BJ (cell line): ENCODE data around the gene SFRP2. TPM values are rescaled to one million over a fixed set of nuclear protein-coding genes. Genes with fewer than 3 reads are reported as not detected.

ENCODE experiments used
- CTCF ChIA-PET: fragments of 350-600 bp; formaldehyde crosslinking; extraction: SDS; loops from one replicate; lab custom pipeline; 2021; ENCODE audit warnings: antibody characterized with exemption, inconsistent platforms; lab: Yijun Ruan, JAX
- POLR2A ChIA-PET: fragments of 300-600 bp; sonication (Branson Sonifier 250); formaldehyde crosslinking; extraction: SDS; loops from one replicate; lab custom pipeline; 2021; ENCODE audit warnings: antibody characterized with exemption; lab: Charles Lee
- DNase-seq: peaks from one replicate; pipeline ENCODE4 v3.0.0-alpha.2; 2011; ENCODE audit warnings: low read depth
- H3K27me3 ChIP-seq: 2 replicates; pipeline ENCODE4 v1.6.0; 2011; ENCODE audit warnings: low read length; ENCODE audit not compliant: control insufficient read depth, insufficient read depth
- H3K36me3 ChIP-seq: 2 replicates; pipeline ENCODE4 v1.5.1; 2011; ENCODE audit warnings: low read length; ENCODE audit not compliant: control insufficient read depth, insufficient read depth
- H3K4me3 ChIP-seq: 2 replicates; pipeline ENCODE4 v1.5.1; 2011; ENCODE audit warnings: low read depth, mild to moderate bottlenecking, control low read depth, low read length
- polyA minus RNA-seq: library from RNA; depleted of rRNA, polyadenylated mRNA; stranded (reverse); fragments of >200 nt; gene quantifications from 2 replicates; pipeline ENCODE4 v1.2.3, GENCODE V29; 2011; rRNA and poly(A)+ RNA removed
- polyA plus RNA-seq: library from polyadenylated mRNA; depleted of rRNA; stranded (reverse); fragments of >200 nt; gene quantifications from 2 replicates; pipeline ENCODE4 v1.2.3, GENCODE V29; 2011; rRNA removed
- TF ChIP-seq, protein P1 (sequence below): IDR thresholded peaks from 2 replicates; pipeline ENCODE4 v1.5.1; 2011; ENCODE audit warnings: low read depth, mild to moderate bottlenecking, control low read depth, inconsistent platforms, low read length, moderate library complexity; ENCODE audit not compliant: insufficient read depth

Gene SFRP2, protein sequence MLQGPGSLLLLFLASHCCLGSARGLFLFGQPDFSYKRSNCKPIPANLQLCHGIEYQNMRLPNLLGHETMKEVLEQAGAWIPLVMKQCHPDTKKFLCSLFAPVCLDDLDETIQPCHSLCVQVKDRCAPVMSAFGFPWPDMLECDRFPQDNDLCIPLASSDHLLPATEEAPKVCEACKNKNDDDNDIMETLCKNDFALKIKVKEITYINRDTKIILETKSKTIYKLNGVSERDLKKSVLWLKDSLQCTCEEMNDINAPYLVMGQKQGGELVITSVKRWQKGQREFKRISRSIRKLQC
- polyA plus RNA-seq (0.05 TPM in 1 of 2 replicates, not detected in the other), polyA minus RNA-seq (0.24 TPM in 1 of 2 replicates, not detected in the other)

DNA sequence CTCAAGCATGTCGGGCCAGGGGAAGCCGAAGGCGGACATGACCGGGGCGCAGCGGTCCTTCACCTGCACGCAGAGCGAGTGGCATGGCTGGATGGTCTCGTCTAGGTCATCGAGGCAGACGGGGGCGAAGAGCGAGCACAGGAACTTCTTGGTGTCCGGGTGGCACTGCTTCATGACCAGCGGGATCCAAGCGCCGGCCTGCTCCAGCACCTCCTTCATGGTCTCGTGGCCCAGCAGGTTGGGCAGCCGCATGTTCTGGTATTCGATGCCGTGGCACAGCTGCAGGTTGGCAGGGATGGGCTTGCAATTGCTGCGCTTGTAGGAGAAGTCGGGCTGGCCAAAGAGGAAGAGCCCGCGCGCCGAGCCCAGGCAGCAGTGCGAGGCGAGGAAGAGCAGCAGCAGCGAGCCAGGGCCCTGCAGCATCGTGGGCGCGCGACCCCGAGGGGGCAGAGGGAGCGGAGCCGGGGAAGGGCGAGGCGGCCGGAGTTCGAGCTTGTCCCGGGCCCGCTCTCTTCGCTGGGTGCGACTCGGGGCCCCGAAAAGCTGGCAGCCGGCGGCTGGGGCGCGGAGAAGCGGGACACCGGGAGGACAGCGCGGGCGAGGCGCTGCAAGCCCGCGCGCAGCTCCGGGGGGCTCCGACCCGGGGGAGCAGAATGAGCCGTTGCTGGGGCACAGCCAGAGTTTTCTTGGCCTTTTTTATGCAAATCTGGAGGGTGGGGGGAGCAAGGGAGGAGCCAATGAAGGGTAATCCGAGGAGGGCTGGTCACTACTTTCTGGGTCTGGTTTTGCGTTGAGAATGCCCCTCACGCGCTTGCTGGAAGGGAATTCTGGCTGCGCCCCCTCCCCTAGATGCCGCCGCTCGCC is at the start of gene SFRP2:
Gene SFRP2, minus strand, starts transcription at position 671 of the 864 bp plus-strand sequence. Its CDS starts 248 bp downstream, at position 423.
- Histone ChIP-seq H3K36me3 (no peaks in the 10 kb centered on the region), H3K4me3 (no peak within 1 kb of the TSS), H3K27me3 (peaks cover 48% of the 10 kb centered on the region)
- CTCF ChIA-PET: interaction anchor here (1.0 kb wide), 1 partner anchor 519 kb away, joined by 3 read pairs; no protein-coding TSS in a partner anchor
- POLR2A ChIA-PET: no interaction called here
- TF ChIP-seq, protein P1, sequence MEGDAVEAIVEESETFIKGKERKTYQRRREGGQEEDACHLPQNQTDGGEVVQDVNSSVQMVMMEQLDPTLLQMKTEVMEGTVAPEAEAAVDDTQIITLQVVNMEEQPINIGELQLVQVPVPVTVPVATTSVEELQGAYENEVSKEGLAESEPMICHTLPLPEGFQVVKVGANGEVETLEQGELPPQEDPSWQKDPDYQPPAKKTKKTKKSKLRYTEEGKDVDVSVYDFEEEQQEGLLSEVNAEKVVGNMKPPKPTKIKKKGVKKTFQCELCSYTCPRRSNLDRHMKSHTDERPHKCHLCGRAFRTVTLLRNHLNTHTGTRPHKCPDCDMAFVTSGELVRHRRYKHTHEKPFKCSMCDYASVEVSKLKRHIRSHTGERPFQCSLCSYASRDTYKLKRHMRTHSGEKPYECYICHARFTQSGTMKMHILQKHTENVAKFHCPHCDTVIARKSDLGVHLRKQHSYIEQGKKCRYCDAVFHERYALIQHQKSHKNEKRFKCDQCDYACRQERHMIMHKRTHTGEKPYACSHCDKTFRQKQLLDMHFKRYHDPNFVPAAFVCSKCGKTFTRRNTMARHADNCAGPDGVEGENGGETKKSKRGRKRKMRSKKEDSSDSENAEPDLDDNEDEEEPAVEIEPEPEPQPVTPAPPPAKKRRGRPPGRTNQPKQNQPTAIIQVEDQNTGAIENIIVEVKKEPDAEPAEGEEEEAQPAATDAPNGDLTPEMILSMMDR: no peak
- no peak for DNase-seq

DNA sequence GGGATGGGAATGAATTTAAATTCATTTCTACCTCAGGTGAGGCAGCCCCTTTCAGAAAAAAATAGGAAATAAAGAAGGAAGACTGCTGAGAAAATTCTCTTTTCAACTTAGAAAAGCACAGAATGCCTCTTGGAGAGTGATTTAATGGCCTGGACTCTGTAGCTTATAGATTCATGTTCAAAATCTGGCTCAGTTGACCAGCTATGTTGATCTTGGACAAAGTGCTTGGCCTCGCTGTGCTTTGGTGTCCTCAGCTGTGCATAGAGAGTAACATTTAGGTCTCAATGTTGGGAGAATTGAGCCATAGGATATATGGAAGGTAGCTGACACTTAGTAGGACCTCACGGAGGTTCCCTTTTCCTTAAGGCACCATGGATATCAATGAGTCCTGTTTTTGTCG is 49.7 kb upstream of the SFRP2 start:
- ChIA-PET POLR2A (no interaction called here), CTCF (no interaction called here)
- TF ChIP-seq, protein P1: no peak

DNA sequence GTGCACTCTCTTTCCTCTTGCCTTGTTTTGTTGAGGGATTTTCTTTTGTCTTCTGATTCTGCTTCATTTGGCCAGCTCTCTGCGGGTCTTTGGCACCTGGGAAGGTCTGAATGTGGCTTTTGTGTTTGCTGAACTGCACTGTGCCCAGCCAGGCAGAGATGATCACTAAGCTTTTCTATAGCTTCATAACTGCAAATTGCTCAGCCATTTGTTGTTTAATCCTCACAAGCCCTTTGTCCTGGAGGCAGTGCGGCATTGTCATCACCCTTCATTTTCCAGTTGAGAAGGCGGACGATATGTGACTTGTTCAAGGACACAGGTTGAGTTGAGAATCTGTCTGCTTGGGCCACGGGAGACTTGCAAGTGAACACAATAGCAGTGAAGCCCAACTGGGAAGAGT is 46.0 kb upstream of the SFRP2 start:
- no peaks in the 10 kb centered on the region for H3K36me3 ChIP-seq
- H3K27me3 ChIP-seq: no peaks in the 10 kb centered on the region
- ChIA-PET POLR2A (no interaction called here), CTCF (no interaction called here)
- DNase-seq: no peak
- no peak overlapping the region for H3K4me3 ChIP-seq
- TF ChIP-seq, protein P1: no peak

More for the DNA sequence above, 49.7 kb upstream of the SFRP2 start:
- H3K27me3 ChIP-seq: no peaks in the 10 kb centered on the region
- H3K36me3 ChIP-seq: no peaks in the 10 kb centered on the region
- H3K4me3 ChIP-seq: no peak overlapping the region
- no peak for DNase-seq

DNA sequence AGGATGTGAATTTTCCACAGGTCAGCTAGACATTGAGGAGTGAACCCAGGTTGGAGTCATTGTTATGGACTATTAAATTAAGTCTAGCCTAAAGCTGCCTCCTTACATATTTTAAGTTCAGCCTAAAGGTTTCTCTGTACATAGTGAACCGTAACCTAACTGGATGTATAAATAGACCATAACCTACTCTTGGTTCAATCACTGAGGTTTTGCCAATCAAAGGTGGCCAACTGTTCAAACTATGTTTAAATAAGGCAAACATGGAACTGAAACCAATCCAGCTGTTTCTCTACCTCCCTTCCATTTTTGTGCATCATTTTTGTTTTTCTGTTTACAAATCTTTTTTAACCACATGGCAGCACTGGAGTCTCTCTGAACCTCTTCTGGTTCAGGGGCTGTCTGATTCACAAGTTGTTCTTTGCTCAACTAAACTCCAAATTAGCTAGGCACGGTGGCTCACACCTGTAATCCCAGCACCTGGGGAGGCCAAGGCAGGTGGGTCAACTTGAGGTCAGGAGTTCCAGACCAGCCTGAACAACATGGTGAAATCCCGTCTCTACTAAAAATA is 43.9 kb upstream of the SFRP2 start:
- DNase-seq: no peak
- H3K27me3 ChIP-seq: no peaks in the 10 kb centered on the region
- ChIA-PET CTCF (no interaction called here), POLR2A (no interaction called here)
- H3K36me3 ChIP-seq: no peaks in the 10 kb centered on the region
- TF ChIP-seq, protein P1: no peak
- H3K4me3 ChIP-seq: no peak overlapping the region

DNA sequence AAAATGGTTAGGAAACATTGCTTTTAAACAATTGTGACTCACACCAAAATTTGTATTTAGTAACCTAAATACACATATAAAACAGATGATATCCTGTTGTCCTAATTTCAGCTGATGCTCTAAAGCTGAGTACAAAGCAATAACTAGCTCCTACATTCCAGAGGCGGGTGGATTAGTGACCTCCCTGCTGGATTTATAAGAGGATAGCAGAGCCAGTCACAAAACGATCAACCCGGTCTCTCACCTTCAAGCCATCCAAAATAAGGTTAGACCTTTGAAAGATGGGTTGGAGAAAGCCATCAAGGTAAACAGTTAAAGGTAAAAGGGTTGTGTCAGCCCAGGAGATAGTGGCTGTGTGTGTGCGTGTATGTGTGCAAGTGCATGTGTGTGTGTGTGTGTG is 43.2 kb upstream of the SFRP2 start:
- CTCF ChIA-PET: no interaction called here
- POLR2A ChIA-PET: no interaction called here
- TF ChIP-seq, protein P1: no peak

More for the DNA sequence above, 43.2 kb upstream of the SFRP2 start:
- Histone ChIP-seq H3K36me3 (no peaks in the 10 kb centered on the region), H3K27me3 (no peaks in the 10 kb centered on the region), H3K4me3 (no peak overlapping the region)
- no peak for DNase-seq
